HG03575 (cell line): ENCODE results near the gene SDC3.

Experiments used
- ATAC-seq: cut with Tn5 transposase; IDR thresholded peaks from one replicate; pipeline ENCODE4 v1.9.1; 2021; ENCODE audit not compliant: unreplicated experiment, insufficient number of reproducible peaks, low FRiP score; ENCODE audit errors: extremely low read depth

The SDC3 gene

DNA sequence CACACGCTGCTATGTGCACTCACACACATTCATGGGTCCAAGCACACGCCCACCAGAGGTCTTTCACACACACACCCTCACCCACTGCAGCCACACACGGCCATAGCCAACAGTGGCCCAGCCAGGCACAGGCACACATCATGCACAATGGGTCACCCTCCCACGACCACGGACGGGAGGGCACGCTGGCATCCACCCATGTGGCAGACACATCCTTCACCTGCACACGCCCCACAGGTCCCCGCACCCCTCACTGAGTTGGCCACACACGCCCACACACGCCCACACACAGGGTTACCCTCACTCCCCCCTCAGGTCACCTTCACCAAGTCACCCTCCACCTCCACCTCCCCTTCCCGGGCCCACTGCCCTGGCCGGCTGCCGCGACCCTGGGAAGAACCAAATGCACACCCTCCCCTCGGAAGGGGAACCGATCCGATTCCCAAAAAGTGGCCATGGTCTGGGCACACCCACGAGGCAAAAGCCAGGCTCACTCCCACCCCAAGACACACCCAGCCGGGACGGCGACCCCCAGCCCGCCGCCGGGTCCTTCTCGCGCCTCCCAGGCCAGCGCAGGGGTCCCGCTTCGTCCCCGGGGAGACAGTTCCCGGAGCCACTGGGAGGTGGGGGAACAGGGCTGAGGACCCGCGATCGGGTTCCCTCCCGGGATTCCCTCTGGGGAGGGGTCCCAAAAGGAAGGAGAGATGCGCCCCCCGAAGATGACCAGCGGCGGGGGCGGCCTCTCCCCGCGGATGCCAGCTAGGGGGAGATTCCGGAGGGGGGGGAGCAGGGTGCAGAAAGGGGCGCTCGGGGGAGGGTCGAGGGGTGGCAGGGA, 860 bp downstream of the SDC3 start:
- ATAC-seq: no peak

DNA sequence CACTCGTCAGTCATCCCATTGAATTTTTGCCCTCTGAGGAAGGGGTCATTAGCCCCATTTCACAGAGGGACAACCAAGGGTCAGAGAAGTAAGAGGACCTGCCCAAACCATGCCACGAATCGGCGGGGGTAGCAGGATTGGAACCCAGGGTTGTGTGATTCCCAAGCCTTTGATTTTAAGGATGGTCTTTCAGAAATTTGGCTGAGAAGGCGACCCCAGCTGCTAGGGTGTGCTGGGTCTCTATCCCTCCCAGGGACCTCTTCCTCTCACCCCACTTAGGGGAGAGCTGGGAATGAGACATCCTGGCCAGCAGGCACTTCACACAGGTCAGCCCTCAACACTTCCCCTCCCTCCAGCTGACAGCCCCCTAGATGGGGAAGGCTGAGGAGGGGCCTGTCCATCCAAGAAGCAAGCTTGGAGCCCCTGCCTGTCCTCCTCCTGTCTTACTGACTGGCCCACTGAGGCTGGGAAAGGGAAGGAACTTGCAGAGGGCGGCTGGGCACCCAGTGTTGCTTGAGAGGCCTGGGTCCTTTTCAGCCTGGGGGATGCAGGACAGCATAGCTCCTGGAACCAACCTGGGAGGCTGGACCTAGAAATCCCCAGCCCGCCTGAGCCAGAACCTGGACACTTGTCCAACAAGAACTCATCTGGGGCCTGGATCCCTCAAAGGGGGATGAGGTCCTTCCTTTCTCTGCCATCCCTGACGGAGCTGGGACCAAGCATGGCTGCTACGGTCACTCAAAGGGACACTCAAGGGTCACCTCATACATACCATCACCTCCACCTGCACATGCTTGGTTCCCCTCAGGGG, 1.7 kb downstream of the SDC3 start:
- ATAC-seq: no peak

DNA sequence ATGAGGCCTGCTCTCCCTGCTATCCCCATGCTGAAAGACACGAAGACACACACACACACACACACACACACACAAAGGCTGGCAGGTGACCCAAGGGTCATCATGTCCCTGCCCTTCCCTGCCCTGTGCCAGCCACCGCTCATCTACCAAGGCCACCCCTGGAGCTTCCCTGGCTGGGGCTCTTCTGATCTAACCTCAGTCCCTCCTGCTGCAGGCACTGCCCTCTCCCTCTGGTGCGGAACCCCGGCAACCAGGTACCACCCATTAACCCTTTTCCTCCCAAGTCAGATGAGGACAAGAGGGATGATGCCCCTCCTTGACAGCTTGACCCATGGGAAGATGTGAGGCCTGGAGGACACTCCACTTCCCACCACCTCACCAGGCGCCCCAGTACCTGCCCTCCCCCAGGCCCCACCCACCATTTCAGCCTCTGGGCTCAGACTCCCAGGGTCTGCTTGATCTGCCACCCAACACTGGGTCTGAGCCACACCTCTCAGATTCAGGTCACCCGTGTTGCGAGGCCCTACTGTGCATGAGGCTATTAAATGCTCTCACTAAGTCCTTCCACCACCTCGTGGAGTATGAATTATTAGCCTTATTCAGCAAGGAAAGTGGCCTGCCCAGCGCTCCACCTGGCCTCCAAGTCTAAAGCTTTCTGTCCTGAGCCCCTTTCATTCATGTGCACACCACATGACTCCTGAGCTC, 2.5 kb downstream of the SDC3 start:
- no peak for ATAC-seq

DNA sequence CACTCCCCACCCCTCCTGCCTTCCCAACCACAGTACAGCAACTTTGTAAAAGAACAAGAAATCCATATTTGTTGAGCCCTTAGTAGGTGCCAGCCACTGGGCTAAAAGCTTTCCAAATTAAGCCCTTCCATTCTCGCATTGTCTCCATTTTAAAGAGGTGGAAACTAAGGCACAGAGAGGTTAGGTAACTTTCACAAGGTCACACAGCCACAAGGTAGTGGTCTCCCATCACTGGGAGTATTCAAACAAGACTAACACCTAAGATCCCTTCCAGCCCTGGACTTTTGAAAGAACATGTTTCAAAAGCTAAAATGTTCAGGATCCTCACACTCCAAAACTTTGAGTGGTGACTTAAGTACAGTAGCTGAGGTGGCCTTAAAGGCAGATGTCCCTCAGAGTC, 3.2 kb downstream of the SDC3 start:
- ATAC-seq: no peak

GRCh38 chr1:30904962-30905335, 3.6 kb downstream of the SDC3 start:
- ATAC-seq: no peak

DNA sequence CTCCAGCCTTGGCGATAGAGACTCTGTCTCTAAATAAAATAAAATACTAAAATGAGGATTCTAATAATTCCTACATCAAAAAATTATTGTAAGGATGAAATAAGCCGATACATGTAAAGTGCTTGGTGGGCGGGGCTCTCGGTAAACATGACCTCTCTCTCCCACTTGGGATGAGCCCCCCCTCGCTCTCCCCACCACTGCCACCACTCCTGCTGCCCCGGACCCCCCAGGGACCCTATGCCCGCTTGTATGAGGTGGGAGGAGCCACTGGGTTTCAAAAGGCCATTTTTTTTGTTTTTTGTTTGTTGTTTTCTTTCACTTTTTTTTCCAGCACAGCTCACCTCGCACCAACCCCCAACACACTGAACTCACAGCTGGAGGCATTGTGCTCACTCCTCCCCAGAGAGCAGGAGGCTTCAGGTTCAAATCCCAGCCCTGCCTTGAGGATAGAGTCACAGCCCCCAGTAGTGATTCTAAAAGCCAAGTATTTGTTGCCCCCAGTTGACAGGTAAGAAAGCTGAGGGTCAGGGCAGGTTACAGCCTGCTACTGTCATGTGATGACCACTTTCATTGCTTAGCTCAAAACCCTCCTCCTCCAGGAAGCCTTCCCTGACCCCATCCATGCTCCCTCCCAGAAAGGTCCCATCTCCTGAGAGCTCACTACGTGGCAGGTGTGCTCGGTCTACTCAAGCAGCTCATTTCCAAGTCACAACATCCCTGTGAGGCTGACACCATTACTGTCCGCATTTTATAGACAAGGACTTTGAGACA, 4.2 kb downstream of the SDC3 start:
- no peak for ATAC-seq

GRCh38 chr1:30903343-30904034, 5.1 kb downstream of the SDC3 start:
- ATAC-seq: no peak

DNA sequence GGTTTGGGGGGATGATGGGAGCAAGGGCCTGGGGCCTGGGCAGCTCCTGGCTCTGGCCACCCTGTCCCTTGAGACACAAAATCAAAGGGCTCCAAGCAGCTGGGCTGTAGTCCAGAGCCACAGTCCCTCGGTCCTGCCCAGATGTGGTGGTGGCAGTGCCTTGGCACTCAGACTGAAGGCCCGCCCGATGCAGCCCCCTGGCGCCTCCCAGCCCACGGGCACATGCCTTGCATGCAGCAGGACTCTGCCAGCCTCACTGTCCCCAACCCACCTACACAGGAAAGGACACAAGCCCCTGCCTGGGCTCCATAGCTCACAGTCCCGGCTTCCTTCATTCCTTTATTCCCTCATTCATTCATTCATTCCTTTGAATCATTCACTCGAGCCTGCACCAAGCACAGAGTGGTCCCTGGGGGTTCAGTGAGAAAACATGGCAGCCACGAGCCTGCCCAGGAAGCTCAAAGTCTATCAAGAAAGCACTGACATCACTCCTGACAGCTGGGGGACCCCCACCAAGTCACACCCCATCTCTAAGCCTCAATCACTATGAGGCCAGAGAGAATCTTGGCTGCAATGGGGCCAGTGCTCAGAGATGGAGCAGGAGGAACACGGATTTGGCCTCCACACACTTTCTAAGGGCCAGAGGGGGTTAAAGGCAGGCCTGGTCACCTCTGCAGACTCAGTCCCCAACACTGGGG, 5.8 kb downstream of the SDC3 start:
- no peak for ATAC-seq

DNA sequence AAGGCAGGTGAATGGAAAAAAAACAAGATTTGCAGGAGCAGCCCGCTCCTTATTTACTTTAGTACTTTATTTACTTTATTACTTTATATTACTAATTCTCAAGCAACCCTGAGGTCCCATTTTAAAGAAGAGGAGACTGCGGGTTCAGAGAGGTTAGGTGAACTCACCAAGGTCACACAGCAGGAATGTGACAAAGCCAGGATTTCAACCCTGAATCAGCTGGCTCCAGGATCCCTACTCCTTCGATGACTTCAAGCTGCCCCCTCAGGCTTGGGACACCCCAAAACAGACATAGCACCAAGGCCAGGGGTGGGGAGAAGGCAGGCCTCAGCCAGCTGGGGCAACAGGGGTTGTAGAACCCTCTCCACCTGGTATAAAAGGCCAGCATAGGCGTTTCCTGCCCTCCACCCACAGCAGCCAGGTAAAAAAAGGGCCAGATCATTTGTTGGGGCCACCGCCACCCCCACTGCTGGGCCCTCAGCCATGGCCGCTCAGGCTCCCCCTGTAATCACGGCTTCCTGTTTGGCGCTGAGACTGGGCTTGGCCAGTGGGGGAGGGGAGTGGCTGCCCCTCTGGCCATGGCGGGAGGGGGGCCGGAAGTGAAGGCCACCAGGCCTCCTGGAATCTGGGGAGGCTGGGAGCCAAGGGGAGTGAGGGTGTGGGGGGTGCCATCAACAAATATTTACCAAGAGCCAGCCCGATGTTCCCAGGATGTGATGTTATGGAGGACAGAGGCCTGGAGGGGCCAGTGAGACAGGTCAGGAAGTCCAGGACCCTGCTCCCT, 6.6 kb downstream of the SDC3 start:
- no peak for ATAC-seq

- no peak for ATAC-seq
Observed at GRCh38 chr1:30900931-30901560, 7.5 kb downstream of the SDC3 start.

- no peak for ATAC-seq
Observed at GRCh38 chr1:30900486-30900885, 8.1 kb downstream of the SDC3 start.

- ATAC-seq: no peak
Observed at GRCh38 chr1:30899577-30900389, 8.8 kb downstream of the SDC3 start.

GRCh38 chr1:30898031-30898815, 10.3 kb downstream of the SDC3 start:
- ATAC-seq: no peak

DNA sequence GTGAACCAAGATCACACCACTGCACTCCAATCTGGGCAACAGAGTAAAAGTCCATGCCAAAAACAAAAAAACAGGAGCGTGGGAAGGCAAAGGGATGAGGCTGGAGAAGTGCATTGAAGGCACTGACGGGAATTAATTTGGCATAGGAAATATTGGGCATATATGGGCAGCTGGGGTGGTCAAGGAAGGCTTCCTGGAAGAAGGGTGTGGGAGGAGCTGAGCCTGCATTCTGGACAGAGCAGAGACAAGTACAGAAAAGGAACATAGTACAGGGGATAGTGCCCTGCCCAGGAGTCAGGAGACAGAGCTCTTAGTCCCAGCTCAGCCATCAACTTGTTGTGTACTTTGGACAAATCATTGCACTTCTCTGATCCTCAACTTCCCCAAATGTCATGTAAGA, 11.7 kb downstream of the SDC3 start:
- no peak for ATAC-seq

DNA sequence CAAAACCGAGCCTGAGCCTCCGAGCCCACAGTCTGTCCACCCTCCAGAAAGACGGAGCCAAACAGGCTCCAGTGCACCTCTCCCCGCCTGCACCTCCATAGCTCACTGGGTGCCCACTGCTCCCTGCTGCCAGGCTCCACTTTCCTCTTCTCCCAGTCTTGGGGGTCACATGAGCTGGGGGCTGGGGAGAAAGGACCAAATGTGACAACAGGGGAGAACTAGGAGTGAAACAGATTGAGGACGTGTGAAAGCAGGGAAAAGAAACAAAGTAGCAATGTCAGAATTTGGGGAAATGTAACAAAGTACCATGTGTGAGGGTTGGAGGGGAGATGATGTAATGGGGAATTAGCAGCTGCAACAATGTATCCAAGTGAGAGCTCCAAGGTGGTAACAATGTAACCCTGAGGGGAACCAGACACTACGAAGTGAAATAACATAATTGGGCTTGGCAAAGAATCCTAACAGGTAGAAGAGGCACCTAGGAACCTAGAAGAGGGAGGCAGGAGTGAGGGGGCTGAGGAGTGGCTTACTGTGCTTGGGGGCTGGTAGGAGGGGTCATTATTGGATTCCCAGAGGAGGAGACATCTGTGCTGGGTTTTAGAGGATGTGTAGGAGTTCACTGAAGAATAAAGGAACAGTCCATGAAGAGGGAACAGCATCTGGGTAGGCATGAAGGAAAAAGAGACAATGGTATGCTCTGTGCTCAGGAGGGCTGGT, 12.5 kb downstream of the SDC3 start:
- ATAC-seq: no peak
